GM21723 (cell line): ENCODE data around the gene RAP2A.

ENCODE experiments used
- ATAC-seq: cut with Tn5 transposase; IDR thresholded peaks from one replicate; pipeline ENCODE4 v1.9.1; 2021; ENCODE audit warnings: mild to moderate bottlenecking, moderate library complexity; ENCODE audit not compliant: unreplicated experiment

The RAP2A gene

DNA sequence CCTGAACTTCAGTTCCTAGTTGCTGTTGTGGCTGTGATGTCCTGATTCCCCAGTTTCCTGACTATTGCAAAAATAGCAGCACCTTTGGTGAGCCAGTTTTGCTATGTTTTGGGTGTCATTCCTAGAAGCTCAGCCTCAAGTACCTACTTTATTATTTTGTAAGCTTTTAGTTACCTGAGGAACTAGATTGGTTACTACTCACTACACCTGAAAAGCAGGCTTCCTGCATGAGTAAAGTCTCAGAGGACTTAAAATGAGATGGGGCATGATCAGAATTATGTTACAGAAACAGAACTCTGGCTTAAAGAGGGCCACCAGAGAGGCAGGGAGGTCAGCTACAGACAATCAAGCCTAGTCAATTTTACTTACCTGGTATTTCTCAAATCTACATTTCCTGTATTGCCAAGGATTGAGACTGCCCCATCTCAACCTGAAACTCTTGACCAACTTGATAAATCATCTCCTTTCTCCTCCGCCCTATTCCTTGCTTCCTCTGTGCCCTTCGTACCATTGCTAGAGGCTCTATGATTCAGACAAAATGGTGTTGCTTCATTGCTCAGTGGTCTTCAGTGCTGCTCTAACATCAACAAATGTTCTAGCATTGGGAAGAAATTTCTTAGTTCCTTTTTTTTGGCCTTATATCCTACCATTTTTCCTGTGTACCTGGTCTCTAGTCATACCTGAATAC, 58.9 kb downstream of the RAP2A start:
- no peak for ATAC-seq

DNA sequence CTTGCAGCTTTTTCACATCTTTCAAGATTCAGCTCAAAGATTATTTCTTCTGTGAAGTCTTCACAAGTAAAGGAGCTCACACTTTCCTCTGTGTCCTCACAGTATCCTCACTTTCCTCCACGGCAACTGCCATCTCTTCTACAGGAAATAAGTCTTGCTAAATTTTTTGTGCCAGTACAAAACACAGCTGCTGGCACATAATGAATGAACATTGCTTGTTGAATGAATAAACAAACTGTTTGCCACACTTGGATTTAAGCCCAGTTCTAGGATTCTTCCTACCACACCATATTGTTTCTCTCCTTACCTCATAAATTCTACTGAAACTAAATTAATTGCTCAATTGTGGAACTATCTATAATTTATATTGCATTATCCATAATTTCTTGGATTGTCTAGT, 59.5 kb downstream of the RAP2A start:
- no peak for ATAC-seq

DNA sequence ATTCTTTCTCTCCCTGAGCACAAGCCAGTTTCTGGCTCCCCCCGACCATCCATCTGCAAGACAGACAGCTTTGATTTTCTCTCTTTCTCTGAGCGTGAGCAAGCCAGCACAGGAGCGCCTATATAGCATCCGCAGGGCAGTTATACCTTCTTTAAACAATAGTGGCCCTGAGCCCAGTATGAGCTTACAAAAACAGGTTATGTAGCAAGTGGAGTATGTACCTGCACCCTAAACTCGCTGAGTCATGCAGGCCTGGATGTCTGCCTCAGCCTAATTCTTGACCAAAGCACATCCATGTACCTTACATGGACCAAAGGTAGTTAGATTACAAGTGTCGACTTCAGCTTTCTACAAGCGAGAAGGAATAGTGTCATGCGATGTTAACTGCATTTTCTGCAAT, 61.7 kb downstream of the RAP2A start:
- ATAC-seq, result no peak

DNA sequence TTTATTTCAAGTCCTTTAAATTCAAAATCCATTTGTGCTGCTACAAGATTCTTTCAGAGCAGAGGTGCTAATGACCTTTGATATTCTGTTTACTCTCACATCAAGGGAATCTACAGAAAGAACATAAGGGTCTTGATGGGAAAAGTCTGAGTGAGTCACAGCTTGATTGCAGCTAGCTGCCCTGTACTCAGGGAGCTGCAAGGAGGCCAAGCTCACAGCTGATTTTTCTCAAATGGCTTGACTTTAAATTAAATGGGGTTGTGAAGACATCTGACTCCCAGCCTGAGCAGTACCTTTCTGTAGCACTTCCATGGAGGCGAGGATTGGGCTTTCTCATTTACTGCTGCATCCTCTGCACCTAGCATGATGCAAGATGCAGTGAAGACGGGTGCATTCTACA, 62.5 kb downstream of the RAP2A start:
- ATAC-seq, result no peak

DNA sequence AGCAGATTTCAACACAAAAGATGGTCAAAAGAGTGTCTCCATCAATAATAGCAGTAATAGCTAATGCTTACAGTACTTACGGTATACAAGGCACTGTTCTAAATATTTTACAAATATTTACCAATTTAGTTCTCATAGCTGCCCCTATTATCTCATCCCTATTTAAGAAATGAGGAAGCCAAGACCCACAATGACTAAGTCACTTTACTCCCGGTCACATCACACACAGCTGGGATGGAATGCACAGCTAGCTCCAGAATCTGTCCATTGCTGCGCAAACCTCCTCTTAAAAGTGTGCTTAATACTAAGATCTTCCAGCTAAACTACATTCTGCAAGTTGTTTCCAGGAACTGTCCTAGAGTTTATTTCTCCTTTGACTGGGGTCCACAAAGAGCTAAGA, 63.4 kb downstream of the RAP2A start:
- no peak for ATAC-seq

DNA sequence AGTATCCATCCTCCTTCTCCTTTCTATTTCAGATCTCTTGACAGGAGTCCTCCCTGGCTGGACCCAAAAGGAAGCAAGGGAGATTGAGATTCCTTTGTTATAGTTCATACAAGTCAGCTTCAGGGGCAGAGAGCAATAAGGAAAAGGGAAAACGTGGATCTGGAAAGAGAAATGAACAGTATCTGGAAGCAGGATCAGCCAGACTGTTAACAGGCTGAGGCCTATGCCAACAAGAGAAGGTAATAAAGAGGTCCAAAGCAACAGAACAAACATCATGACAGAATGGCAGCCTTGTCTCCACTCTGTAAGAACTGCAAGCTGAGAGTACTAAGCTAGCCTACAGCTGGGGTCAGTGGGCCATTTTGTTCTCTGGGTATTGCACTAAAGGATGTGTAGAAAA, 64.5 kb downstream of the RAP2A start:
- no peak for ATAC-seq

DNA sequence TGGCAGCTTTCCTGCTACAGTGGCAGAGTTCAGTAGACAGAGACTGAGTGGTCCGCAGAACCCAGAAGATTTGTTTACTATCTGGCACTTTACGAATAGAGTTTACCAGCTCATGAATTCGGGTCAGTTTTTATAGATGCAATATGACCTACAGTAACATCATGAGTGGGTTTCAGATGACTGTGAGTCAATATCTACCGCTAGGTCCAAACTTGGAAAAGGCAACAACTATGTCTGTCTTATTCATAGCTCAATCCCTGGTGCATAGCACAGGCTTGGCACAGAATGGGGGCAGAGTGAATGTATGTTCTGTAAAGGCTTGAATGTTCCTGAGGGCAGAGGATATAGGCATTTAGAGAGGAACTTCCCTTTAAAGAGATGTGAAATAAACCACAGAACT, 65.2 kb downstream of the RAP2A start:
- ATAC-seq, result no peak

DNA sequence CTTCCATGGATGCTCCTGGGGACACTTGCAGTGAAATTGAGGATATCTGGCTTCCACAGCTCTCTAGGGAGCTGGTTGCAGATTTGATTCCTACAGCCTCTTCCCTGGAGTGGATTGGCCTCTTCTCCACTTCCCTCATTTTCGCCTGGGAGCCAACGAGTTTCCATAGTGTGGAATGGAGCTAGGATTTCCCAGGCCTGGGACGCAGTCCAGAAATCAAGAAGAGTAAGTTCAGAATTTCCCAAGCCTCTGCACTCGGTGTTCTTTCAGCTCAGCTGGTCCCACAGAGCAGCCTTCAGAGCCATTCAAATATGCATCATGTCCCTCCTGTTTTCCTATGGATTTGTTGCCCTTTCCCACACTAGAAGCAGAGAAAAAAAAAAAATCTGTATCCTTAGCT, 68.2 kb downstream of the RAP2A start:
- ATAC-seq, result no peak

DNA sequence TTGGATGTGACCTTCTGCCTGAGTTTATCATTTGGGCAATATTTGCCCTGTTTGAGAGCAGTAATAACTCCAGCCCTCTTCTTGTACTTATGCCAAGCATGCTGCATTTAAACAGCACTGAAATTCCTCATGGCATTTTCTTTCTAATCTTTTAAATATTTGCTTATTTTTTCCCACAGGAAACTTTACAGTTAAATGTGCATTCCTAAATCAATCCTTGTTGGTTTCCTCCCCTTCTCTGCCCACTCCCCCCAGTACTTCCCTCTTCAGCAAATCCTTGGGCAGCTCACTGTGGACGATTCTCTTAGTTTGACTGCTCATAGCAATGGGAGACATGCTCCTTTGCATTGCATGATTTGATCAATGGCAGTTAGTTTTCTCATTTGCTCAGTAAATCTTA, 68.7 kb downstream of the RAP2A start:
- no peak for ATAC-seq

DNA sequence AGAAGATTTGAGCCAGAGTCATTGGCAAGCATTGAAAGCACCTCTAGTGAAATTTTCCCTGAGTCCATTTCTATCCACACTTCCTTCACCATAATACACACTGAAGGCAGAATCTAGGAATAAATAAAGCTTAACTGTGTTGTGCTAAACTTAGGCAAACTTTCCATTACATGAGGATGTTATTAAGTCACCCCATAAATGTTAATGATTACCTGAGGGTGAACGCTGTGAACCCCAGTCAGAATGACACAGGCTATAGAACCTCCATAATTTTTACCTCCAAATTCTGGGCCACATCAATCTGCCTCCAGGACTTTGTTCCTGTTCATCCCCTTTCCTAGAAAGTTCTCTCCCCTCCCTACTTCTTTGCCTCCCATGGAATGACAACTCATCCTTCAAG, 71.0 kb downstream of the RAP2A start:
- no peak for ATAC-seq

DNA sequence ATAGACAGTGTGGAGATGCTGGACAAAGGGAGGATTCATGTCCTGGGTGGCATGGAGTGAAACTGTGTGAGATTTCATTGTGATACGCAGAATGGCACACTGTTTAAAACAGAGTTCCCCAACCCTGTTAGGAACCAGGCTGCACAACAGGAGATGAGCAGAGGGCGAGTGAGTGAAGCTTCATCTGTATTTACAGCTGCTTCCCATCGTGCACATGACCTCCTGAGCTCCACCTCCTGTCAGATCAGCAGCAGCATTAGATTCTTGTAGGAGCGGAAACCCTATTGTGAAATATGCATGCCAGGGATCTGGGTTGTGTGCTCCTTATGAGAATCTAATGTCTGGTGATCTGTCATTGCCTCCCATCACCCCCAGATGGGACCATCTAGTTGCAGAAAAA, 72.5 kb downstream of the RAP2A start:
- no peak for ATAC-seq

DNA sequence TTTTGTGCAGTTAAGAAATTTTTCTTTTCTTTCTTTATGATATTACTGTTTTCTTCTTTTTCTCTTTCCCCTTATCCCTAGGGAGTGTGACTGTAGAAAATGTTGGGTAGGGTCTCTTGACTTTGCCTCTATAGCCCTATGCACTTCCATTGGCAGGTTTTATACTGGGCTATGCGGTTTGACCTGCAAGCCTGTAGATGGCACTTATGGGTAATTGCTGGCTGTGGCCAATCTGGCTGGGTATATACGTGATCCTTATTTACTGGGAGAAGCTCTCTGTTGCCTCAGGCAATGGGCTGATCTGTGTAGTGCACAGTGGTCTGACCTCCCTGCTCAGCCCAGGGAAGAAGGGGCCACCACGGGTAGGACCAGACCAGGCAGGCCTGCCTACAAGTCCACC, 78.8 kb downstream of the RAP2A start:
- no peak for ATAC-seq

DNA sequence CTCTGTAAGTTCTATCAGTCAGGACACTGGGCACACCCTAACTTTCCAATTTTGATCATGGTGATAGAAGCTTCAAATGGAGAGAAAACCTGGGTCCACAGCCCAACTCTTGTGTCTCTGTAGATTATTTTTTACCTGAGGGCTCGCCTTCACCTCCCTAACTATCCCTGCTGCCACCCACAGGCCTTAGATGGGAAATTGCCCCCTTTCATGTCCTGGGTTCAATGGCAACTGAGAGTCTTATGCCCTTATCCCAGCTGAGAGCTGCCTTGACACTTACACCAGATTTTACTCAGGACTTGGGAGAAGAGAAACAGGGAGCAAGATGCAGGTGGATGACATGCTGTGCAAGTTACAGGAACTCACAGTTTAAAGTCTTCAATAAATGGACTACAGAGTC, 81.7 kb downstream of the RAP2A start:
- no peak for ATAC-seq

DNA sequence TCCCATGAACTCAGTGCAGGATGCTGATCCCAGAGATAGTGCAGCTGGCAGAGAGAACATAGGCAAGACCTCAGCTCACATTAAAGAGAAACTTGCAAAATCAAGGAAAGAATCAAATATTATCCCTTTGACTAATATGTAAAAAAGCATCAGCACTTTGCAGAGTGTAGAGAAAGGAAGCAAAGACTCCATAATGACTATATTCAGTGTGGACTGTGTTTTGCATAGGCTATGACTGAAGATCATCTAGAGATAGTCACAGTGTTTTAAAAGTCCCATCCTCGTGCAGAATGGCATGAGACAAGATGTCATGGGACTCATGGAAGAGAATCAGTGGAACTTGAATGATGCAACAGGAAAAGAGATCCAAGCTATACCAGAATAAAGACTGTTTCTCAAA, 84.0 kb downstream of the RAP2A start:
- no peak for ATAC-seq
